GM18519 (cell line): ENCODE results near the gene HSD17B11.
"Not testable (repeated sequence)": the region's sequence is repeated elsewhere in the genome, so short reads cannot be mapped to it uniquely, and the experiment has no call there.

Source experiments
- ATAC-seq: cut with Tn5 transposase; IDR thresholded peaks from one replicate; pipeline ENCODE4 v1.9.1; 2021; ENCODE audit warnings: mild to moderate bottlenecking, moderate library complexity; ENCODE audit not compliant: unreplicated experiment, low FRiP score

HSD17B11 gene, protein sequence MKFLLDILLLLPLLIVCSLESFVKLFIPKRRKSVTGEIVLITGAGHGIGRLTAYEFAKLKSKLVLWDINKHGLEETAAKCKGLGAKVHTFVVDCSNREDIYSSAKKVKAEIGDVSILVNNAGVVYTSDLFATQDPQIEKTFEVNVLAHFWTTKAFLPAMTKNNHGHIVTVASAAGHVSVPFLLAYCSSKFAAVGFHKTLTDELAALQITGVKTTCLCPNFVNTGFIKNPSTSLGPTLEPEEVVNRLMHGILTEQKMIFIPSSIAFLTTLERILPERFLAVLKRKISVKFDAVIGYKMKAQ

DNA sequence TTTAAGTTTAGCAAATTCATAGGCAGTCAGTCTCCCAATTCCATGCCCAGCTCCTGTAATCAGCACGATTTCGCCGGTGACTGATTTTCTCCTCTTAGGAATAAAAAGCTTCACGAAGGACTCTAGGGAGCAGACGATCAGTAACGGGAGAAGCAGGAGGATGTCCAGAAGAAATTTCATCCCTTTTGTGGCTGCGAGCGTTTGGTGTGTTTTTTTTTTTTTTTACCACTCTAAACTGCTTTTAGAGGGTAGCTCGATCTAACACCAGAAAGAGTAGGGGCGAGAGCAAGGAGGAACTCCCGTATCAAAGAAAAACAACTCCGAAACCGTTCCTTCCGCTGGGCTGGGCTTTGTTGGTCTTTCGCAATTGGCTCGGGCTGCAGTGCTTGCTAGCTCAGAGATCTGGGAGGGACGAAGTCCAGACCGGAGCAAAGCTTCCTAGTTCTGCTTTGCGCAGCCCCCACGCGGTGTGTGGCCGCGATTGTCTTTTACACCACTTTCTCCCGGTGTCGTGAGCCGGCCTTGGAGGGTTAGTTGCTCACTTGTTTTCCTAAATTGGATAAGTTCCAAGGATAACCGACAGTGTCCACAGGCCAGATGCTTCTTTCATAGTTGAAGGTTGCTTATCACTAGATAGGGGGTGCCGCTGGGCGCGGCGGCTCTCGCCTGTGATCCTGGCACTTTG, at the start of gene HSD17B11:
TSS of gene HSD17B11 (minus strand) at position 298 of the 685 bp plus-strand sequence. CDS start at position 180, 118 bp downstream.
- peak; percentile 99 for ATAC-seq

DNA sequence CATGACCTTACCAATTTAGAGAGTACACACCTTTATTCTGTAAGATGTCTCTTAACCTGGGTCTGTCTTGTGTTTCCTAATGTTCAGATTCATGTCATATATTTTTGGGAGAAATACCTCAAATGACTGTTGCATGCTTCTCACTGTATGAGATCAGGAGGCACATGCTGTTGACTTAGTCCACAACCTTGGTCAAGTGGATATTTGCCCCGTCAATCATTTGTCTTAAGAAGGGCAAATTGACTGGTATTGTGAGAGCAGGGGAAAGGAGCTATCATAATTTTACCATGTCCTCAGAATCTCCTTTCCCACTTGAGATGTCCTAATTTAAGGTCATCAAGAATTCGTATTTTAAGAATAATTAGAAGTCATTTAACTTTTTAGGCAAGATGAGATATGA, 42.4 kb upstream of the HSD17B11 start:
- no peak for ATAC-seq

DNA sequence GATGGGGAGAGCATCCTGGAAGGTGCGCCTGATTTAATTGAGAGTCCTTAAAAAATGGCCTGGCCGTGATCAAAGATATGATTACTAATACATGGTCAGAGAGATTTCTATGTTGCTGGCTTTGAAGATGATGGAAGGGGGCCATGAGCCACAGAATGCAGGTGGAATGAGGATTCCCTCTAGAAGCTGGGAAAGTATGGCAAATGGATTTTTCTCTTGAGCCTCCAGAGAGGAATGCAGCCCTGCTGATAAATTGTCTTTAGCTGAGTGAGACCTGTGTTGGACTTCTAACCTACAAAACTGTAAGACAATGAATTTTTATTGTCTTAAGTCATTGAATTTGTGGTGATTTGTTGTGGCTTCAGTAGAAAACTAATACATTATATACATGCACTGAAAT, 39.0 kb upstream of the HSD17B11 start:
- no peak for ATAC-seq

DNA sequence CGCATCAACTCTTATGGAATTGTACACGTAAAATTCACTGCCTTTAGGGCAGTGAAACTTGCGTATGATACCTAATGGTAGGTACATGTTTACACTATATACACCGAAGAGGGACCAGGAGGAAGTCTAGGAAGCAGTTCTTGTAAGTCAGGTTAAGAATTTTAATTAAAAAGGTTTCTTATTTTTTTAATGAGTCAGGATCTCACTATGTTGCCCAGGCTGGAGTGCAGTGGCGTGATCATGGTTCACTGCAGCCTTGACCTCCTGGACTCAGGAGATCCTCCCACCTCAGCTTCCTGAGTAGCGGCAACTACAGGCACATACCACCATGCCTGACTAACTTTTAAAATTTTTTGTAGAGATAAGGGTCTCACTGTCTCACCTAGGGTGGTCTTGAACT, 38.0 kb upstream of the HSD17B11 start:
- ATAC-seq, result no peak

DNA sequence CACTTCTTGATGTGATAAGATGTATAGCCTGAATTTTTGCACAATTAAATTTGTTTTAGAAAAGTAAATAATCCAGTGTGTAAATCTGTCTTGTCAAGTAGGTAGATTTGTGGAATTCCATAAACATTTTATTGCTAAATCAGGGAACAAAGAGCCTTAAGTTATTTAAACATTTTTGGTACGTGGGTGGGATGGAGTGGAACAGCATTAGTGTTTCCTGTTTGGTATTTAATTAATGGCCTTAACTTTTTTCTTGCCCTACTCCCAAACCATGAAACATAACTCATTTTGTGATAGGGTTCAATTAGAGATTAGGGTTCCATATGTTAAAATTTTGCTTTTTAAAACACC, 36.5 kb upstream of the HSD17B11 start:
- ATAC-seq, result no peak

DNA sequence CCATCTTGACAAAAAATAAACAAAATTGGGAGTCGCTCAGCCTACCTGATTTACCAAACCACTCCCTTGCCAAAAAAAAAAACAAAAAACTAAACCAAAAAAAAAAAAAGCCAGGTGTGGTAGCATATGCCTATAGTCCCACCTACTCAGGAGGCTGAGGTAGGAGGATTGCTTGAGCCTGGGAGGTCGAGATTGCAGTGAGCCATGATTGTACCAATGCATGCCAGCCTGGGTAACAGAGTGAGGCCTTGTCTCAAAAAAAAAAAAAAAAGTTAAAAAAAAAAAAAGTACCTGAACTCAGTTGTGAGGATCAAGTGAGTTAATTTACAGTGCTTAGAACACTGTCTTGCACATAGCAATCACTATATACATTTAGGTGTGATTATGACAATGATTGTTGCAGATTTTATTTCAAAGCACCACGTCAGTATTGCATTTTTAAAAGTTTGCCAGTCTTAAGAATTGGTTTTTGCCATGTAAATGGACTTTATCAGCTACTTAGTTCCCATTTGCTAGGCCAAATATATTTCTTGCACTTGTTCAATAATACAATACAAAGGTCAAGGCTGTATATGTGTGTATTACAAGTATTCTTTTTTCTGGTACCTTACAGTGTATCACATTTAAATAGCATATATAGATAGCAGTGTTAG, 36.0 kb upstream of the HSD17B11 start:
- no peak for ATAC-seq

DNA sequence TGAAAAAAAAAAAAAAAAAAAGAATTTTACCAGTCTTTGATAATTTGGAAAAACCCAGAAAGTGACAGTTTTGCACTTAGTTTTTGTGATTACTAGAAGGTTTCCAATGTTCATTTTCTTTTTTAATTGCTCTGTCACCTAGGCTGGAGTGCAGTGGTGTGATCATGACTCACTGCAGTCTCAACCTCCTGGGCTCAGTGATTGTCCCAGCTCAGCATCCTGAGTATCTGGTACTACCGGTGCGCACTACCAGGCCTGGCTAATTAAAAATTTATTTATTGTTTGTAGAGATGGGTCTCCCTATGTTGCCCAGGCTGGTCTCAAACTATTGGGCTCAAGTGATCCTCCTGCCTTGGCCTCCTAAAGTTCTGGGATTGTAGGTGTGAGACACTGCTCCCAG, 34.7 kb upstream of the HSD17B11 start:
- ATAC-seq, result no peak

DNA sequence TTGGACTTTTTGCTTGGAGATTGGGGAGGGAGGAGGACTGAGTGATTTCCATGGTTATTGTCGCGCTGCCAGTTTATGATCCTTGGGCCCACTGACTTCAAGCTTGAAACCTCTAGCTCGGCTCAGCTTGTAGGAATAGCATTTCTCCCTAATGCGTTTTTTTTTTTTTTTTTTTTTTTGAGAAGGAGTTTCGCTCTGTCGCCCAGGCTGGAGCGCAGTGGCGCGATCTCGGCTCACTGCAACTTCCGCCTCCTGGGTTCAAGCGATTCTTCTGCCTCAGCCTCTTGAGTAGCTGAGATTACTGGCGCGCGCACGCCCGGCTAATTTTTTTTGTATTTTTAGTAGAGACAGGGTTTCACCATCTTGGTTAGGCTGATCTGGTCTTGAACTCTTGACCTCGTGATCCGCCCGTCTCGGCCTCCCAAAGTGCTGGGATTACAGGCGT, 33.1 kb upstream of the HSD17B11 start:
- ATAC-seq, result not testable (repeated sequence)

DNA sequence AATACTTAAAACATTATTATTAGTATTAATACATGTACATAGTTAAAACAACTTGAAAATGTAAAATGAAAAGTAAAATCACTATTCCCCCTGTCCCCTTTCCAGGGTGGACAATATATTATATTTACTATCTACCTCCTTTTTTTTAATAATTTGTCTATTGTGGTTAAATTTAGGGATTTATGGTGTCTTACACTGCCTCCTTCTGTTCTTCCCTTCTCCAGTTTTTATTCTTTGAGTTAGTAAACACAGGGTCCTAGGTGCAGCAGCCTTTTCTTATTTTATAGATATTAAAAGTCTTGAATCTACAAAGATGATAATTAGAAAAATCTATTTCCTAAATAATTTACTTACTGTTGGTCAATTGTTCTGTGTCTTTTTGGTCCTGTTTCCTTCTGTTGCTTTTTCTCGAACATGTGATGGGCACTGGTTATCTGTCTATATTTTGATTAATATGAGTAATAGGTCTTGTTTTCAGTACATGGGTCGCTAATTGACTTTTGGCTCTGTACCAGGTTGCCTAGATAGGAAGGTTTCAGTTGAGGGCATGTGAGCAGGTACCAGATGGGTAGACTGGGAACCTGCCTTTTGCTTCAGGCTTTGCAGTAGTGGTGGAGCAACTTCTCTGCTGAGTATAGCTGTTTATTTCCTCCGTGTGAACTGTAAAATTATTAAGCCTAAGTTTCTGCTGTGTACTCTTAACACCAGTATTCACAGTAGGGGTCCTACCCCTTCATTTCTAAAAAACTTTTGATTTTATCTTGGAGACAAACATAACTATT, 32.5 kb upstream of the HSD17B11 start:
- no peak for ATAC-seq

DNA sequence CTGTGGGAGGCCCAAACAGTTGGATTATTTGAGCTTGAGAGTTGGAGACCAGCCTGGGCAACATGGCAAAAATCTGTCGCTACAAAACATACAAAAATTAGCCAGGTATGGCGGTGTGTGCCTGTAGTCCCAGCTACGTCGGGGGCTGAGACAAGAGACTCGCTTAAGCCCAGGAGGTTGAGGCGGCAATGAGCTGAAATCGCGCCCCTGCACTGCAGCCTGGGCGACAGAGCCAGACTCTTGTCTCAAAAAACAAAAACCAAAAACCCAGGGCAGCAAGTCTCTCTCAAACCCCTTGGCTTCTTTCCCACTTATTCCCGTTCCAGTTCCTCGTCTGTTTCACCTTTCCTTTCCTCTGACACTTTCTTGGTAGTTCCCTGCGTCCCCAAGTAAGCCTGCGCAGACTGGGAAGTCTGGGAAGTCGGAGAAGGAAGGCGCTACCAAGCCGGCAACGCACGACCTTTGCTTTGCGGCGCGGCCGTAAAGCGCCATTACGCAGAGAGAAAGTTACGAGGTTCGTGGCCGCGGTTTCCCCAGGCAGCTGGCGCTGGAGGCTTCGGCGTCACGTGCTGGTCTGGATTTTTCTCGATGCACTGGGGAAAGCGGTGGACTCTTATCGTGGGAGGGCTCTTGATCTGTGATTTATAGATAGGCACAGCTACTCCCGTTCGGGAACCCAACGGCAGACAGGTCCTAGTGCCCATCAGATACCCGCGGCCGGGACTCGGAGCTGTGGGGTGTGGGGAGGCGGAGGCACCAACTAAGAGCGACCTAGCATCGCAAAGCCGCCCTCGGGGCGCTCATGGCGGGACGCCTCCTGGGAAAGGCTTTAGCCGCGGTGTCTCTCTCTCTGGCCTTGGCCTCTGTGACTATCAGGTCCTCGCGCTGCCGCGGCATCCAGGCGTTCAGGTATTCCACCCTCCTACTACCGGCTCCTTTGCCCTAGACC, 31.4 kb upstream of the HSD17B11 start, which contains the start of gene NUDT9:
TSS of gene NUDT9 (plus strand) at position 470 of the 949 bp plus-strand sequence. CDS start at position 803, 333 bp downstream.
- ATAC-seq, result peak; percentile 69

DNA sequence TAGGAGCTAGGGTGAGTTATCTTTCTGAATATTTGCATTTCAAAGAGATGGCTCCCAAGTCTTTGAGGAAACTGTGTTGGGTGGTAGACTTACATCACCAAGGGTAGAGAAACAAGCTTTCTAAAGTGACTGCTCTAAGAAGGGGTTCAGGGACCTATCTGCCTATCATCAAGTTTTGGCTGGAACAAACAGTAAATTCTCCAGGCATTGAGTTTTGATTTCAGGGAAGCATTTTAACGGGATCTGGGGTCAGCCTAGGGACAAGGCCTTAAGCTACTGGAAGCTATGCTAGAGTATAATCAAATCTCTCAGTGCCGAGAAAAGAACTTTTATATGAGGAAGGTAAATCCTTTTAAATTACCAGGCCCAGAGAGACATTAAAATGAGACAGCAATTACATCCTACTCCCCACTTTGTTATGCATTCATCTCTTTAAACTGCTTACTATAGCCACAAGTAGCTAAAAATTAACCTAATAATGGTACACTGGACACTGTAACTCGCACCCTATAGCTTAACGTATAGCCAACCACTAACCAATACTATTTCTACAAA, 29.4 kb upstream of the HSD17B11 start:
- ATAC-seq, result no peak

DNA sequence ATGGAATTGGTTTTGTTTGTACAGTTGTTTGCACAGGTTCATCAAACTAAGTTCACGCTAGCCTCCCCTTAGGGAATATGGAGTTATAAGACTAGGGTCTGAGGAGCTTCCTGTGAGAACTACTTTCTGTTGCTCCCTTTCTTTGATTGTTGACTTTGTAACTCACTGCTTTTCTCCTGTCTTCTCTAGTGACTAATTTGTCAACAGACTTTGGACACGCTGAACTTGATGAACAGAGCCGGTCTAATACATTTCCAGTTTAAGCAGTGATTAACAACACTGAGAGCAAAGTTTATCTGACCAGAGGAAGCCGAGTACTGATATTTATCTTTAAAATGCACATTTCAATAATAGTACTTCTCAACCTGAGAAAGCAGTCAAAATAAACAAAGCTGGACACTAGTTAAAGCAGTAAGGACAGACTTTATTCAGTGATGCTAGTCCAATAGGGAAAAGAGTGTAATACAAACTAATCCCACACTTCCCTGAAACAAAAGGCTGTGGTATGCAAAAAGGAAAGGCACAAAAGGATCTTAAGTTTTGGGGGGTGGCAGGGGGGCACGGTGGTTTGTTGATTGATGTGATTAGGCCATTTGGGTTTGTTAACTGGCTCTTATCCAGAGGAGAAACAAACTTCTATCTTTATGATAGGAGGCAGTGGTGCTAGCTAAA, 28.7 kb upstream of the HSD17B11 start:
- no peak for ATAC-seq

DNA sequence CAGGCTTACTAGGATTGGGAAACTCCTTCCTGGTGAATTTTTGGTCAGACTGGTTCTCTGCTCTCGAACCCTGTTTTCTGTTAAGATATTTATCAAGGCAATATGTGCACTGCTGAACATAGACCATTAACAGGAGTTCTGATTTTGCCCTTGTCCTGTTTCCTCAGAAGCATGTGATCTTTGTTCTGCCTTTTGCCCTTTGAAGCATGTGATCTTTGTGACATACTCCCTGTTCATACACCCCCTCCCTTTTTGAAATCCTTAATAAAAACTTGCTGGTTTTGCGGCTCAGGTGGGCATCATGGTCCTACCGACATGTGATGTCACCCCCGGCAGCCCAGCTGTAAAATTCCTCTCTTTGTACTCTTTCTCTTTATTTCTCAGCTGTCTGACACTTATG, 27.4 kb upstream of the HSD17B11 start:
- not testable (repeated sequence) for ATAC-seq

DNA sequence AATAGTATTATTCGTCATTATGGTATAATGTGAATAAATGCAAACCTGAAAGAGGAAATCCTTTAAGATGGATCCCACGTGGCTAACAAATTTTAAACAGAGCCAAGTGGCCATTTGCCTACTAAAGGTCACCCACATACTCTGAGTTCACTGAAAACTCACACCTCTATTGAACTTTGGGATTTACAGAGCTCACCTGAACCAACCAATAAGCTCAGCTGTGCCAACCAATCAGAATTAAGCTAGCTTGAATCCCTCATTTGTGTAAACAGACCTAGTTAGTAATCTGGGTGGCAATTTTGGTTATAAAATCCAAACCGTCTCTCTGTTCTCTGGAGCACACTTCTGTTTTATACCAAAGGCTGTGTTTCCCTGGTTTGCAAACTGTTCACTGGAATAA, 26.0 kb upstream of the HSD17B11 start:
- no peak for ATAC-seq

DNA sequence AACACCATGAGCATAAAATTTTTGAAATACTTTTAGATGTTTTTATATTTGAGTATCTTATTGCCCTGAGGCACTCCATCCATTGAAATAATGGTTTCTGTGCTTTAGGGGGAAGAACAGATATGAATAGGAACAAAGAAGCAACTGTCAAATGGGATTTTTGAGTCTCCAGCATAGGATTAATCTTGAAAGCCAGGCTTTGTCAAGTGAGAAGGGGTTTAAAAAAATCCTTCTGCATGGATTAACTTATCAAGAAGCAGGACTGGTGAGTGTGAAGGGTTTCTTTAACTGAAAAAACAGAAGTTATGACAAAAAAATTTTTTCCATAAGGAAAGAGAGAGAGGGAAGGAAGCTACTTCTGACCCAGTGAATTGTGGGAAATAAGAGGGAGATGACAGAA, 23.8 kb upstream of the HSD17B11 start:
- ATAC-seq, result no peak

DNA sequence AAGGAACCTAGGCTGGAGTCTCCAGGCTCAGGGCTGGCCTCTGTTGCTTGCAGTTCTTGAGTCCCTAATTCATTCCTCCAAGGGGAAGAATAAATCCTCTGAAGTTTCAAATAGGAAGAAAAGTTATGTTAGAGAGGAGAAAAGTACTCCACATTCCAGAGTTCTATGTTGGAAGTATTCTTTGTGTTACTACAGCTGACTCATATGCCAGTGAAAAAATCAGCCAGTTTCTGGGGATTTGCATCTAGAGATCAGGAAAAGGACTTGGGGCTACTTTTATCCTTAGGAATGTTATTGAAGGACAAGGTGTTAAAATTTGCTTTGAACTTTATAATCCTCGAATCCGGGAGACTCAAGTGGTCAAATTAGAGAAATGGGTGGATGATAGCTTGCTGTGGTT, 19.7 kb upstream of the HSD17B11 start:
- ATAC-seq, result no peak

DNA sequence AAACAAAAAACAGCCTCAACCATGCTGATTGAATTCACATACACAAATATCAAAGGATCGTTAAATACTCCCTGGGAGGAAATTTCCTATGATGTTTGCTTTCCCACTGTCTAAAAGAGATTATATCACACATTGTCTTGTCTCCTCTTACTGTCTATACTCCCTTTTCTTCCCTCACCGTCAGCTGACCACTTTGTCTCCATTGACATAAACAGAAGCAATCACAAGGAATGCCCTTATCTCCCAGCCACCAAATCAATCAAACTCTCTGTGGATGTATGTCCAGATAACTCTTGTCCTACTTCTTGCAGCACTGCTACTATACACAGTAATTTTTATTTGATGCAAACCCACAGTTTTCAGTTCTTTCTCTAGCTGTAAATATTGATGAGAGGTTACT, 19.2 kb upstream of the HSD17B11 start:
- ATAC-seq, result no peak

DNA sequence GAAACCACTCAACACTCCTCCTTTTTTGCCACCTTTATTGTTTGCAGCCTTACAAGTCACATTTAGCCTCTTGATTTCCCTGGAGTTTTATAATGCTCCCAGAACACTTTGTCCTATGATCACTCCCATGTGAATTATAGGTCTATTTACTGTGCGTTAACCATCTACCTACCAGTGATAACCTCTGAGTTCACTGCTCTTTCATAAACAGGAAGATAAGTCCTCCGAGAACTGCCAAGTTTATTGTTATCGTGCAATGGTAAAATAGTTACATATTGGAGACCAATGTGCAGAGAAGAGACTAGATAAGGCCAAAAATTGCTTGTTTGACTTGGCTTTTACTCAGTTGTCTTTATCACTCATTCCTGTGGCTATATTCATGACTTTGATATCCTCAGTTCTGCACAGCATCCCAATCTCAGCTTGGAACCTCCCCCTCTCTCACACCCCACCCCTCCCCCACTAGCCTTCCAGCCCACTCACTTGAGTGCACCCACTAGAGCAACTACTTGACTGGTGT, 18.5 kb upstream of the HSD17B11 start:
- no peak for ATAC-seq

DNA sequence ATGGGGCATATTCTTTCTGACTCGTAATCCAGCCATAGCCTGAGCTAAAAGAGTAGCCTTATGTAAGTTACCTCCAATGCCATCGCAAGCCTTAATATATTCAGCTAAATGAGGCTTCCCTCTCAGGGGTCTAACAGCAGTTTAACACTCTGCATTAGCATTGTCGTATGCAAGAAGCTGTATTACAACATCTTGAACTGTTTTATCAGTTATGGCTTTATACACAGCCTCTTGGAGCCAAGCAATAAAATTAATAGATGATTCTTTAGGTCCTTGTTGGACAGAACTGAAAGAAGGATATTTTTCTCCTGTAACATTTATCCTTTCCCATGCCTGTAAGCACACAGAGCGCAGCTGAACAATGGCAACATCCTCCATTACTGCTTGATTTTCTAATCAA, 15.9 kb upstream of the HSD17B11 start:
- ATAC-seq, result not testable (repeated sequence)
